ENCODE measurements around the gene THAP4.
"Not testable (repeated sequence)": the region's sequence is repeated elsewhere in the genome, so short reads cannot be mapped to it uniquely, and the experiment has no call there.

THAP4 gene

DNA sequence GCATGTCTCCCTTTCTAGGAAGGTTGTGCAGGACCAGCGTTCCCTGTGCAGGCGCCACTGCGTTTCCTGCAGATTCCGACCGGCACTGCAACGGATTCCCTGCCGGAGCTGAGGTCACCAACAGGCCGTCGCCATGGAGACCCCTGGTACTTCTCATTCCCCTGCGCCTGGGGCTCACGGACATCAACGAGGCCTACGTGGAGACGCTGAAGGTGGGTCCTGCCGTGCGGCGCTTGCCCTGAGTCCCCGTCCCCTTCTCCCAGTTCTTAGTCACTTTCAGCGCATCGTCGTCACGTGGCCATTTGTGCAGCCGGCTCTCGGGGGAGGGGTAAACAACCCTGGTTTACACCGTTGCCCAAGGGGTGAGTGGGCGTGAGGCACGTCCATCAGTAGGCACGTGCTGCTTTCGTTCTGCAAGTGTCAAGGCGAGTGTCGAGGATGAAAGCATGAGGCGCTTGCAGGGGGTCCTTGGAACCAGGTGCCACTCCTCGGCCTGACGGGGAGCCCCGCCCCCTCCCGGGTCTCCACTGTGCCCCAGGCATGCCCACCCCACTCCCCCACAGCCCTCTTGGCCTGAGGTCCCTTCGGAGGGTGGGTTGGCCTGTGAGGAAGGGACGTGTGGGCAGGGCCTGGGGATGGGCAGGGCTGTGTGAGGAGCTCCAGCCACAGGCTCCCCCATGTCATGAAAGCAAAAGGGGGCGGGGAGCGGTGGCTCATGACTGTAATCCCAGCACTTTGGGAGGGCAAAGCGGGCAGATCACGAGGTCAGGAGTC, 29.9 kb upstream of the THAP4 start:
- no peak for DNase-seq (ENCODE audit: low spot score)
- no peak for FAIRE-seq

DNA sequence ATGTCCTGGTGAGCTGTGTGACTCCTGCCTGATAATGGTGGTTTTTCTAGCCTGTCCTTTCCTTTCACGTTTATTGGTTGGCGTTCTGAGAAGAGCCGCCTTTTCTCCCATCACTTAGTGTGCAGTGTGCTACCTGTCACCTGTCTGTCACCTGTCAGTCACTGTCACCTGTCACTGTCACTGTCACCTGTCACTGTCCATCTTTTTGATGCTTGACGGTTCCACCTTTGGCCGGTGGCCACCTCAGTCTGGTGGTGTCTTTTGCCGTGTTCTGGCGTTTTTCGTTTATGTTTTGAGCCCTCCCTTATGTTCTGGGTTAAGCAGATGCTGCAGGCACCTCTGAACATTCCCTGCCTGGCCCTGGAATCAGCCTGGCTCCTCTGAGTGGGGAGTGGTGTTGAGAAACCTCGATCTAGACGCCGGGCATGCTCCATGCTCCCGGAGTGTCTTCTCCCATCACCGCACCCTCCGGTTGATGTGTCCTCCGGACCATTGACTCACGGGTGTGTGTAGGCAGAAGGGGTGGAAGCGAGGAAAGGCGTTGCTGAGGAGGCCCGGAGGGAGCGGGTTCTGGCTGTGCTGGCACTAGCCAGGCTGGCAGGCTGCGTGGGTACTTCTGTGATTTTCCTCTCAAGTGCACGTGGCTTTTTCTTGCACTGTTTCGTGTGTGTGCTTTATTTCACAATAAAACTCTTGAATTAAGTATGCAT, 28.9 kb upstream of the THAP4 start:
- FAIRE-seq = no peak
- DNase-seq (ENCODE audit: low spot score) = no peak

GRCh38 chr2:241662731-241663130, 25.8 kb upstream of the THAP4 start:
- DNase-seq (ENCODE audit: low spot score); FAIRE-seq: not testable (repeated sequence)

GRCh38 chr2:241660593-241661213, 23.7 kb upstream of the THAP4 start:
- no peak for FAIRE-seq
- DNase-seq (ENCODE audit: low spot score) = no peak

DNA sequence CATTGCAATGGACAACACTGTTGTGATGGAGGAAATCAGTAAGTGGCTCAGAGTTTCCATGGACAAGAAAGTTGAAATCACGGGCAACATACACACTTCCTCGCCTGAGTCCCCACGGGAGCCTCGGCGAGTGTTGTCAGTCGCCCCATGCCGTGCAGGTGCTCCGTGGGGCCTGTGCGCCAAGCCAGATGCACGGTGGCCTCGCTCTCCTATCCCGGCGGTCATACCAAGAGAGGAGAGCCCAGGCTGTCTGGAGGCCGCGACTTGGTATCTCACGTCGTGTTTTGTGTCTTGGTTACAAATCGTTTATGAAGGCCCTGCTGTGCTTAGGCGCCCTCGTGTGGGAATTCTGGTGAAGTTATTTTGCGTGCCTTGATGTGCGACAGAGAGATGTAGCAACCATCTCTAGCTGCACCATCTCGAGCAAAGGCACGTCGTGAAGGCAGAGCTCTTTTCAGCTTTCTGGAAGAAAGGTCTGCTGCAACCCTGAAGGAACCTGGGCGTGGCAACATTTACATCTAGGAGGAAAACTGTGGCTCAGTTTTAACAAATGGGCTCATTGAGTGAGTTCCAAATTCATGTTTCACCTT, 22.3 kb upstream of the THAP4 start:
- FAIRE-seq (no peak), DNase-seq (ENCODE audit: low spot score) (peak; percentile 15)

- DNase-seq (ENCODE audit: low spot score) (no peak), FAIRE-seq (no peak)
These were observed 21.3 kb upstream of the THAP4 start for GRCh38 chr2:241658296-241658695.

DNA sequence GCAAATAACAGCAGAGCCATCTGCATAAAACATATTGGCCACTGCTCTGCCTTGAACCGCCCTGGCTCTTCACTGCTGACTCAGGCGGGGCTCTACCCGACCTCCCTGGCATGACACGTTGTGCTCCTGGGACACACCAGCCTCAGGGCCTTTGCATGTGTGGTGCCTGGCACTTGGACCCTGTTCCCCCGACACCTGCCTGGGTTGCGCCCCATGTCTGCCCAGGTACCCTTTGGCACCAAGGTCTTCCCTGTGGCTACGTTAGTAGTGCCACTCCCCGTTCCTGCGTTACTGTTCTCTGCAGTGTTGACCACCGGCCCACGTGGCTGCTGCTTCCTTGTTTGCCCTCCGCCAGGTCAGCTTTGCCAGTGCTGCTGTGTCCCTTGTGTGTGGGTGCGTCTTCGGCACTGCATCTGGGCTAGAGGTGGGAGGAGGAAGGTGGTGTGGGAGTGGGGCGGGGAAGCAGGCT, 20.9 kb upstream of the THAP4 start:
- DNase-seq (ENCODE audit: low spot score) = no peak
- FAIRE-seq = no peak

DNA sequence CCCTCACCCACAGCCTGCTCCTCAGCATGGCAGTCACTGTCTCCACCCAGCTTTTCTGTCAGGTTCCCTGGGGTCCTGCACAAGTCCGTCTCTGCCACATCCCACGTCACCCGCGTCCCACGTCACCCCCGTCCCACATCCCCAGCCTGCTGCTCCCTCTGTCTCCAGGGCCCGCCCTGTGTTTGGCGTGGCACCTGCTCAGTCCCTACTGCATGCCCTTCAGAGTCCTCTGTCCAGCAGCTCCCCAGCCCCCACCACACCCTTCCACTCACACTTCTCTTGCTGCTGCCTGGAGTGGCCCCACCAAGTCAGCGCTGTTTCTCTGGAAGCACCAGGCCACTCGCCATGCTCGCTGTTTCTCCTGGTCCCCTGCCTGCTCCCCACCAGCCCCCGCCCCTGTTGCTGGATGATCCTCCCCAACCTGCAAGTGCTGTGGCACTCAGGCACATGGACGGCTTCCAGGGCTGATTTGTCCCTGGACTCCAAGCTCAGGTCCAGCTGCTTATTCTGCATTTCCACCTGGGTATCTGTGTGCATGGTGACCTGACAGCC, 19.3 kb upstream of the THAP4 start:
- FAIRE-seq (no peak), DNase-seq (ENCODE audit: low spot score) (no peak)

- DNase-seq (ENCODE audit: low spot score) (no peak), FAIRE-seq (no peak)
These were observed 18.7 kb upstream of the THAP4 start for GRCh38 chr2:241655516-241656189.

GRCh38 chr2:241654551-241654950, 17.6 kb upstream of the THAP4 start:
- no peak for DNase-seq (ENCODE audit: low spot score)
- FAIRE-seq = no peak

GRCh38 chr2:241653210-241653750, 16.3 kb upstream of the THAP4 start:
- FAIRE-seq (no peak), DNase-seq (ENCODE audit: low spot score) (no peak)

- FAIRE-seq (no peak), DNase-seq (ENCODE audit: low spot score) (no peak)
These were observed 15.8 kb upstream of the THAP4 start for GRCh38 chr2:241652722-241653121.

- DNase-seq (ENCODE audit: low spot score) (no peak), FAIRE-seq (no peak)
These were observed 15.2 kb upstream of the THAP4 start for GRCh38 chr2:241652142-241652541.

GRCh38 chr2:241649927-241650326, 13.0 kb upstream of the THAP4 start:
- FAIRE-seq (no peak), DNase-seq (ENCODE audit: low spot score) (no peak)

GRCh38 chr2:241649404-241649803, 12.4 kb upstream of the THAP4 start:
- no peak for DNase-seq (ENCODE audit: low spot score)
- no peak for FAIRE-seq

GRCh38 chr2:241648453-241648852, 11.5 kb upstream of the THAP4 start:
- FAIRE-seq (no peak), DNase-seq (ENCODE audit: low spot score) (no peak)

GRCh38 chr2:241645915-241646645, 9.1 kb upstream of the THAP4 start:
- DNase-seq (ENCODE audit: low spot score) (no peak), FAIRE-seq (no peak)

DNA sequence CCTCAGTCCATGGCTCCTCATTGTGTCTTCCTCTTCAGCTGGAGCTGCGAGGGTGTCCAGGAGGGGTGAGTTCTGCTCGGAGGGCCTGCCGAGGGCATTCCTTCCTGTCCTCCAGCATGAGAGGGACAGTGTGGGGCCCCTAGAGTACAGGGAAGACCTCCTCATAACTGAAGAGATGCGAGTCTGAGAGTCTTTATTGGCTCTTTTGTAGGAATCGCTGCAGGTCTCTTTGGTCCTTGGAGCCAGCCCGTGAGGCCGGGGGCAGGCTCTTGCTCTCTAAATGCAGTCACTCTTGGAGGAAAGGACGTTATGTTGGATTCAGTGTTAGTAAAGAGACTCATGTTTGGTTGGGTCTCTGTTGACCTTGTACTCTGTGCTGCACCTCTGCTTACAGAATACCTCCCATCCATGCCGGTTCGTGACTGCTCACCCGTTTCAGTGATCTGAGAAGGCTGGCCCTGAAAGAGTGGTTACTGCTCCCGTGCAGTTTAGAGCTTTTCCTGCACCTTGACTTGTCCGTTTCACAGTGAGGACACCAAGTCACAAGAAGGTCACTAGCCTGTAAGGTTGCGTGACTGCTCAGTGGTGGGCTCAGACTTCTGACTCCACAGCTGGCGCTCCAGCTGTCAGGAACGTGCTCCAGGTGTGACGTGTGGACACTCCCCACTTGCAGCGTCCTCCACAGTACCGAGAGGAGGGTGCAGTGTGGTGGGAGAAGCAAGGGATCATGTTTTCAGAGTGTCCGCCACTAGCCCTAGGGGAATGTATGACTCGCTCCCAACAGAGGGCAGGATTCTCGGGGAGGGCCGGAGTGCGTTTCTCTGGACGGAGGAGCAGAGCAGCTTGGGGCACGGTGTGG, 8.3 kb upstream of the THAP4 start:
- FAIRE-seq = no peak
- DNase-seq (ENCODE audit: low spot score) = no peak

- FAIRE-seq (no peak), DNase-seq (ENCODE audit: low spot score) (no peak)
These were observed 4.7 kb upstream of the THAP4 start for GRCh38 chr2:241641631-241642030.

All from RCC 7860 (cell line).